ENCODE measurements around the gene CACNB2.

DNA sequence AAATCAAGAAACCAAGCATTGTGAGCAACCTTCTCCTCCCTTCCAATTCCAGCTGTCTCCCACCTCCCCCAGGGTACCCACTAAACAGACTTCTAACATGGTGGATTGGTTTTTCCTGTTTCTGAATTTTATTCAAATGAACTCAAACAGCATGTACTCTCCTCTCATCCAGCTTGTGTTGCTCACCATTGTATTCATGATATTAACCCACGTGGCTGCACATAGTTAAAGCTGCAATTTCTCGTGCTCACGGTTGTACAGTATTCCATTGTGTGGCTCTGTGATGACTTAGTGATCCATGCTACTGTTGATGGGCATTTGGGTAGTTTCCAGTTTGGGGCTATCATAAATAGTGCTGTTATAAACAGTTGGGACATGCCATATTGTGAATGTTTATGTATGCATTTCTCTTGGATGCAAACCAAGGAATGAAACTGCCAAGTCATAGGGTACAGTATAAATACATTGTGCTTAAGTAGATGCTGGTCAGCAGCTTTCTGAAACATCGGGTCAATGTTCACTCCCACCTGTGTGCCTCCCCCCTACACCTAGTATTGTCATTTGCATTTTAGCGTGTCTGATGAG, 124.3 kb downstream of the CACNB2 start:
- TF ChIP-seq, protein P1, sequence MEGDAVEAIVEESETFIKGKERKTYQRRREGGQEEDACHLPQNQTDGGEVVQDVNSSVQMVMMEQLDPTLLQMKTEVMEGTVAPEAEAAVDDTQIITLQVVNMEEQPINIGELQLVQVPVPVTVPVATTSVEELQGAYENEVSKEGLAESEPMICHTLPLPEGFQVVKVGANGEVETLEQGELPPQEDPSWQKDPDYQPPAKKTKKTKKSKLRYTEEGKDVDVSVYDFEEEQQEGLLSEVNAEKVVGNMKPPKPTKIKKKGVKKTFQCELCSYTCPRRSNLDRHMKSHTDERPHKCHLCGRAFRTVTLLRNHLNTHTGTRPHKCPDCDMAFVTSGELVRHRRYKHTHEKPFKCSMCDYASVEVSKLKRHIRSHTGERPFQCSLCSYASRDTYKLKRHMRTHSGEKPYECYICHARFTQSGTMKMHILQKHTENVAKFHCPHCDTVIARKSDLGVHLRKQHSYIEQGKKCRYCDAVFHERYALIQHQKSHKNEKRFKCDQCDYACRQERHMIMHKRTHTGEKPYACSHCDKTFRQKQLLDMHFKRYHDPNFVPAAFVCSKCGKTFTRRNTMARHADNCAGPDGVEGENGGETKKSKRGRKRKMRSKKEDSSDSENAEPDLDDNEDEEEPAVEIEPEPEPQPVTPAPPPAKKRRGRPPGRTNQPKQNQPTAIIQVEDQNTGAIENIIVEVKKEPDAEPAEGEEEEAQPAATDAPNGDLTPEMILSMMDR (IDR thresholded peaks at IDR 0.05) = no peak
- TF ChIP-seq POLR2AphosphoS5 (IDR thresholded peaks at IDR 0.05) = no peak
